ENCODE results near the gene RASGRF1.

The RASGRF1 gene

GRCh38 chr15:79099692-79100091, 9.1 kb upstream of the RASGRF1 start:
- no peak for DNase-seq

- DNase-seq, result no peak
Observed at GRCh38 chr15:79094611-79095021, 4.0 kb upstream of the RASGRF1 start.

GRCh38 chr15:79093352-79093935, 2.9 kb upstream of the RASGRF1 start:
- DNase-seq, result no peak

- no peak for DNase-seq
Observed at GRCh38 chr15:79092382-79092781, 1.8 kb upstream of the RASGRF1 start.

GRCh38 chr15:79091204-79091867, 756 bp upstream of the RASGRF1 start:
- no peak for DNase-seq

GRCh38 chr15:79089890-79090486, 592 bp downstream of the RASGRF1 start:
- no peak for DNase-seq

GRCh38 chr15:79089331-79089889, 1.2 kb downstream of the RASGRF1 start:
- DNase-seq, result no peak

GRCh38 chr15:79088426-79089205, 2.0 kb downstream of the RASGRF1 start:
- no peak for DNase-seq

- DNase-seq, result no peak
Observed at GRCh38 chr15:79086814-79087213, 3.8 kb downstream of the RASGRF1 start.

- no peak for DNase-seq
Observed at GRCh38 chr15:79084308-79084968, 6.1 kb downstream of the RASGRF1 start.

- DNase-seq, result no peak
Observed at GRCh38 chr15:79083154-79083553, 7.4 kb downstream of the RASGRF1 start.

GRCh38 chr15:79082363-79083070, 8.1 kb downstream of the RASGRF1 start:
- DNase-seq, result no peak

GRCh38 chr15:79078763-79079410, 11.7 kb downstream of the RASGRF1 start:
- no peak for DNase-seq

- no peak for DNase-seq
Observed at GRCh38 chr15:79078003-79078402, 12.6 kb downstream of the RASGRF1 start.

GRCh38 chr15:79076661-79077060, 13.9 kb downstream of the RASGRF1 start:
- DNase-seq, result no peak

- no peak for DNase-seq
Observed at GRCh38 chr15:79075256-79075655, 15.3 kb downstream of the RASGRF1 start.

- DNase-seq, result no peak
Observed at GRCh38 chr15:79073336-79073735, 17.2 kb downstream of the RASGRF1 start.

- no peak for DNase-seq
Observed at GRCh38 chr15:79071901-79072300, 18.7 kb downstream of the RASGRF1 start.

- DNase-seq, result no peak
Observed at GRCh38 chr15:79068790-79069189, 21.8 kb downstream of the RASGRF1 start.

- no peak for DNase-seq
Observed at GRCh38 chr15:79067969-79068368, 22.6 kb downstream of the RASGRF1 start.

- no peak for DNase-seq
Observed at GRCh38 chr15:79067072-79067833, 23.3 kb downstream of the RASGRF1 start.

Data from SIG-M5 (cell line).